Activated gamma-delta T cell (primary cell): ENCODE data around the gene ERBB2.
"Not testable (repeated sequence)": the region's sequence is repeated elsewhere in the genome, so short reads cannot be mapped to it uniquely, and the experiment has no call there.

Source experiments
- DNase-seq: peaks from one replicate; lab custom pipeline; 2025; lab: John Stamatoyannopoulos, UW

Gene ERBB2

GRCh38 chr17:39703913-39704312 is 4.0 kb downstream of the ERBB2 start:
- DNase-seq: no peak

DNA sequence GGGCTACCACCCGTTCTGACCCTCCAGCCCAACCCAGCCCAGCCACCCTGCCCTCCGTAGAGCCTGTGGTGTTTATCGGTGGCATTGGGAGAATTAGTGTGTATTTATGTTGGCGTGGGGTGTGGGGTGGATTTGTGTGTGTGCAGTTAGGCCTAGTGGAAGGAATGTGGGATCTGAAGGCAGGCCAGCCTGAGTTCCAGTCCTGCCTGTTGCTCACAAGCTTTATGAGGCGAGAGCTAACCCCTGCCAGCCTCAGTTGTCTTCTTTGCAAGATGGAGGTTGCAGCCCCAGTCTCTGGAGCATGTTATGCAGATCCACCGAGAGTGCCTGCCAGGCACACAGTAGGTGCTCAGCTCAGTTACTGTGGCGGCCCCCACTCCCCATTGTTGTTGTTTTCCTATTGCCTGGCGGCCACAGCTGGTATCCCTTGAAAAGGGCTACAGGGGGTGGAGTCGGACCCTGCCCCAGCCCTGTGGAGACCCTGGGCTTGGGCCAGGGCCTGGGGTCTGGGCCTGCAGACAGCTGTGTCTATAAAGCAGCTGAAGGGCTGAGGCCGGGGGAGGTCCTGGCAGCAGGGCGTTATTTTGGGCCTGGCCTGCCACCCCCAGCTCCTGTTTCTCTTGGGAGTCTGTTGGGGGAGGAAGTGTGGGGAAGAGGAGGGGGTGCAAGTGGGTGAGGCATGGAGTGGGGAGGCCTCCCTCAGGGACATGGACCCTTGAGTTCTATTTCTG is 5.1 kb downstream of the ERBB2 start:
- no peak for DNase-seq

DNA sequence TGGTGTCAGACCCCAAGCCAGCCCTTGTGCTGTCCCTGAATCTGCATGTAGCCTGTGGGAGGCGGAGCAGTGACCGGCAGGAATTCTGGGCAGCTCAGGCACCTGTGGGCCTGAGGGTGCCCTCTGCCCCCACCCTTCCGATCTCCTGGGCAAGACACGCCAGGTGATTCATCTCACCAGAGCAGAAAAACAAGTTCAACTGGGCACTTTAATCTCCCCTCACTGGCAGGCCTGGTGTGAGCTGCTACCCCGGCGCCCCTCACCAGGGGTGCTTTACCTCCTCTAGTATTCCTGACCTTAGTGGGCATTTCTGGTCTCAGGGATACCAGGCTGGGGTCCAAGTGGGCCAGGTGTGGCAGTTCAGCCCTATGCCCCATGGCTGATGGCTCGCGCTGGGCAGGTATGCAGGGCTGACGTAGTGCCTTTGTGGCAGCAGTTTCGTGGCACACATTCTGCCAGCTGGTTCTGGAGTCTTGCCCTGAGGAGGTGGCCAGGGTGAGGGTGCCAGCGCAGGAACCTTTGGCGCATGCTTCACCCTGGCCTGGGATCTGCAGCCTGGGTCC is 6.0 kb downstream of the ERBB2 start:
- DNase-seq: no peak

DNA sequence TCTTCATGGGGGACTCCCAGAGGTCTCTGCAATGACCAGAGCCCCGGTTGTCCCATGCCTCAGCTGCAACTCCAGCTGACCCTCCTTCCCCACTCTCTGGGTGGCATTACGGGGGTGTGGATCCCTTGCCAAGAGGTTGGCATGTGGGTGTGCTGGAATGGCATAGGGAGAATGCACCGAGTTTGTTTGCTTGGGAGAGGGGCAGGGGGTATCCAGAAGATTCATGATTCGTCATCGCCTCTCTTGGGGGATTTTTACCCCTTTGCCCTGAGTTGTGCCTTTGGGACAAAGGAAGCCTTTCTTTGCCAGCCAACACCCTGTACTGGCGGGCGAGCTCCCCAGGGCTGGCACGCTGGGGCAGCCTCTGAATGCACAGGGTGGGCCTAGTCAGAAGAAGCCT is 6.5 kb downstream of the ERBB2 start:
- no peak for DNase-seq

DNA sequence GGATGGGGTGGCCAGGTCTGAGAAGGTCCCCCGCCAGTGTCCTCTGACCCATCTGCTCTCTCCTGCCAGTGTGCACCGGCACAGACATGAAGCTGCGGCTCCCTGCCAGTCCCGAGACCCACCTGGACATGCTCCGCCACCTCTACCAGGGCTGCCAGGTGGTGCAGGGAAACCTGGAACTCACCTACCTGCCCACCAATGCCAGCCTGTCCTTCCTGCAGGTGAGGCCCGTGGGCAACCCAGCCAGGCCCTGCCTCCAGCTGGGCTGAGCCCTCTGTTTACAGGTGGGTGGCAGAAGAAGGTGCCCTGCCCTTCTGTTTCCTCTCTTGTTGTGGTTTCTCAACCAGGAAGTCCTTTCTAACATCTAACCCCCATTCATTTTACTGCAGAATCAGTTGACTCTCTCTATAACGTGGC is 7.1 kb downstream of the ERBB2 start:
- no peak for DNase-seq

- DNase-seq: no peak
Measured at GRCh38 chr17:39709319-39709997, 9.6 kb downstream of the ERBB2 start.

DNA sequence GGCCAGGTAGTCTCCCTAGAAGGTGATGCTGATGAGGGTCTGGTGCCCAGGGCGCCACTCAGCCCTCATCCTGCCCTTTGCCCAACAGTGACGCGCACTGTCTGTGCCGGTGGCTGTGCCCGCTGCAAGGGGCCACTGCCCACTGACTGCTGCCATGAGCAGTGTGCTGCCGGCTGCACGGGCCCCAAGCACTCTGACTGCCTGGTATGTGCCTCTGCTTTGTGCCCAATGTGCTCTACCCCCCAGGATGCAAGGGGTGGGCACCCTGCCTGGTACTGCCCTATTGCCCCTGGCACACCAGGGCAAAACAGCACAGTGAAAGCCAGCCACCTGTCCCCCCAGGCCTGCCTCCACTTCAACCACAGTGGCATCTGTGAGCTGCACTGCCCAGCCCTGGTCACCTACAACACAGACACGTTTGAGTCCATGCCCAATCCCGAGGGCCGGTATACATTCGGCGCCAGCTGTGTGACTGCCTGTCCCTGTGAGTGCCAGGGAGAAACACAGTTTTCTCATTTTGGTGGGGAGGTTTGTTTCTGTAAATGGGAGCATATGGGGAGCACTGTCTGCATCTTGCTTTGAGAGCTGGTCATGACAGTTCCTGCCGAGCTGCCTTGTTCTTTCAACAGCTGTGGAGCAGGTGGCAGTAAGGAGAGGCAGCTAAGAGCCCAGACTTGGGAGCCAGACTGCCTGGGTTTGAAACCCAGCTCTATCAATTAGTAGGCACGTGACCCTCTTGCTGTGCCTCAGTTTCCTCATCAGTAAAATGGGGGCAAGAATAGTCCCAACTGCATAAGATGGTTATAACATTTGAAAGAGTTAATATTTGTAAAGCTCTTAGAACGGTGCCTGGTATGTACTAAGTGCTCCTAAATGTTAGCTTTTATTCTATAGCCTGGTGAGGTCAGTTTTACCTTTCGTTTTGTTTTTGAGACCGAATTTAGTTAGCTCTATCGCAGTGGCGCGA is 10.4 kb downstream of the ERBB2 start:
- DNase-seq: no peak

DNA sequence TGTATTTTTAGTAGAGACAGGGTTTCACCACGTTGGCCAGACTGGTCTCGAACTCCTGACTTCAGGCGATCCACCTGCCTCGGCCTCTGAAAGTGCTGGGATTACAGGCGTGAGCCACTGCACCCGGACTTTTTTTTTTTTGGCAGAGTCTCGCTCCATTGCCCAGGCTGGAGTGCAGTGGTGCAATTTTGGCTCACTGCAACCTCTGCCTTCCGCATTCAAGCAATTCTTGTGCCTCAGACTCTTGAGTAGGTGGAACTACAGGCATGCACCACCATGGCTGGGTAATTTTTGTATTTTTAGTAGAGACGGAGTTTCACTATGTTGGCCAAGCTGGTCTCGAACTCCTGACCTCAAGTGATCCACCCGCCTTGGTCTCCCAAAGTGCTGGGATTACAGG is 11.2 kb downstream of the ERBB2 start:
- not testable (repeated sequence) for DNase-seq

- DNase-seq: no peak
Measured at GRCh38 chr17:39711851-39712250, 12.0 kb downstream of the ERBB2 start.

GRCh38 chr17:39714234-39714633 is 14.4 kb downstream of the ERBB2 start:
- DNase-seq: no peak

DNA sequence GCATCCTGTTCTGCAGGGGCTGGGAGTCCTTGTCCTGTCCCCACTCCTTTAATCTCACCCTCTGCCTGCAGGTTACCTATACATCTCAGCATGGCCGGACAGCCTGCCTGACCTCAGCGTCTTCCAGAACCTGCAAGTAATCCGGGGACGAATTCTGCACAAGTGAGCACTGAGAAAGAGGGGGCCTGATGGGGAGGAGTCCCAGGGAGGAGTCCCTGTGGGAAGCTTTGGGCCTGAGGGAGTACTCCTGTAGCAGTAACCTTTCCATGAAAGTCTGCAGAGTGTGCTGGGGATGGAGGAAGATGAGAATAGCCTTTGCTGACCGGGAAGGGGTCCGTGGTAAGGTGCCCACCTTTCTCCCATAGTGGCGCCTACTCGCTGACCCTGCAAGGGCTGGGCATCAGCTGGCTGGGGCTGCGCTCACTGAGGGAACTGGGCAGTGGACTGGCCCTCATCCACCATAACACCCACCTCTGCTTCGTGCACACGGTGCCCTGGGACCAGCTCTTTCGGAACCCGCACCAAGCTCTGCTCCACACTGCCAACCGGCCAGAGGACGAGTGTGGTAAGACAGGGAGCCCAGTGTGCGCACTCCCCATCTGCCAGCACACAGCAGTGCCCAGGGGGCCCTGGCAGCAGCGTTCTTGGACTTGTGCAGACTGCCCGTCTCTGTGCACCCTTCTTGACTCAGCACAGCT is 15.7 kb downstream of the ERBB2 start:
- DNase-seq: no peak

GRCh38 chr17:39716073-39716818 is 16.4 kb downstream of the ERBB2 start:
- DNase-seq: no peak

DNA sequence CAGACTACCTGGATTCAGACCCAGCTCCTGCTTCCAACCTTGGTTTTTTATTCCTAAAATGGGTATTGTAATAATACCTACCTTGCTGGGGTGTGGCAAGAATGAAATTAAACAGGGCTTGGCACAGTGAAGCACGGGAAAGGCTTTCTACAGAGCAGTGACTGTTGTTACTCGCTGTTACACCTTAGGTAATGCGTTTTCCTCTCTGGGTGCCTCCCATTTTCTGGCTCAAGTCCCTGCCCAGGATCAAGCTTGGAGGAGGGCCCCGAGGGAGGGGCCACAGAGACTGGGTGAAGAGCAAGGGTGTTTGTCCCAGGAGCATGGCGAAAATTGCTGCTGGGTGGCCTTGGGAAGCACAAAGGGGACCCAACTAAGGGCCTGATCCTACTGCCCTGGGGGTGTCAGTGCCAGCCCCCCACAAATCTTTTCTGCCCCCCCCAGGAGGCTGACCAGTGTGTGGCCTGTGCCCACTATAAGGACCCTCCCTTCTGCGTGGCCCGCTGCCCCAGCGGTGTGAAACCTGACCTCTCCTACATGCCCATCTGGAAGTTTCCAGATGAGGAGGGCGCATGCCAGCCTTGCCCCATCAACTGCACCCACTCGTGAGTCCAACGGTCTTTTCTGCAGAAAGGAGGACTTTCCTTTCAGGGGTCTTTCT is 17.1 kb downstream of the ERBB2 start:
- no peak for DNase-seq

- DNase-seq: no peak
Measured at GRCh38 chr17:39717660-39718059, 17.8 kb downstream of the ERBB2 start.

DNA sequence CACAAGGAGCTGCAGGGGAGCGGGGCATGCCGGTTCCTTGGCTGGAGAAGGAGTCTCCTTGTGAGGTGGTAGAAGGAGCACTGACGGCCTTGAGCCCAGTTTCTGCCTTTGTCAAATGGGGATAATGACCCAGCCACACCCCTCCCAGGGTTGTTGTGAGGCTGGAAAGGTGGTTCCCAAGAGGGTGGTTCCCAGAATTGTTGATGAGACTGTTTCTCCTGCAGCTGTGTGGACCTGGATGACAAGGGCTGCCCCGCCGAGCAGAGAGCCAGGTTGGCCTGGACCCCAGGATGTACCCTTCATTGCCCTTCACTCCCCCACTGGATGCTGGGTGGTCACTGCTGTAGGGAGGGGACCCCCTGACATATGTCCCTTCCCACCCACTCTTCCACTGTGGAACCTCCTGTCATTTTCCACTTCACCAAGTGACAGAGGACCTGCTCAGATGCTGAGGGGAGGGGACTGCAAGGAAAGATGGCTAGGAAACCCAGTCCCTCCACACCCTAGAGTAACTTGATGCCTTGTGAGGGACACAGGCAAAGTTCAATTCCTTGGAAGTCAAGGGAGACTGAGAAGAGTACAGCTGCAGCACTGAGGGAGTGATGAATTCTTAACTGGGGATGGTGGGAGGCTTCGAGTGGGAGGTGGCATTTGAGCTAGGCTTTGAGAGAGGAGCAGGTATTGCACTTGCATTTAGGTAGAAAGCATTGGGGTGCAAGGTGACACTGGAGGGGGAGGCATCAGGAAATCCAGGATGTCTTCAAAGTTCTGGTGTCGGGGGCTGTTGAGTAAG is 19.9 kb downstream of the ERBB2 start:
- no peak for DNase-seq

- no peak for DNase-seq
Measured at GRCh38 chr17:39722104-39722503, 22.2 kb downstream of the ERBB2 start.

DNA sequence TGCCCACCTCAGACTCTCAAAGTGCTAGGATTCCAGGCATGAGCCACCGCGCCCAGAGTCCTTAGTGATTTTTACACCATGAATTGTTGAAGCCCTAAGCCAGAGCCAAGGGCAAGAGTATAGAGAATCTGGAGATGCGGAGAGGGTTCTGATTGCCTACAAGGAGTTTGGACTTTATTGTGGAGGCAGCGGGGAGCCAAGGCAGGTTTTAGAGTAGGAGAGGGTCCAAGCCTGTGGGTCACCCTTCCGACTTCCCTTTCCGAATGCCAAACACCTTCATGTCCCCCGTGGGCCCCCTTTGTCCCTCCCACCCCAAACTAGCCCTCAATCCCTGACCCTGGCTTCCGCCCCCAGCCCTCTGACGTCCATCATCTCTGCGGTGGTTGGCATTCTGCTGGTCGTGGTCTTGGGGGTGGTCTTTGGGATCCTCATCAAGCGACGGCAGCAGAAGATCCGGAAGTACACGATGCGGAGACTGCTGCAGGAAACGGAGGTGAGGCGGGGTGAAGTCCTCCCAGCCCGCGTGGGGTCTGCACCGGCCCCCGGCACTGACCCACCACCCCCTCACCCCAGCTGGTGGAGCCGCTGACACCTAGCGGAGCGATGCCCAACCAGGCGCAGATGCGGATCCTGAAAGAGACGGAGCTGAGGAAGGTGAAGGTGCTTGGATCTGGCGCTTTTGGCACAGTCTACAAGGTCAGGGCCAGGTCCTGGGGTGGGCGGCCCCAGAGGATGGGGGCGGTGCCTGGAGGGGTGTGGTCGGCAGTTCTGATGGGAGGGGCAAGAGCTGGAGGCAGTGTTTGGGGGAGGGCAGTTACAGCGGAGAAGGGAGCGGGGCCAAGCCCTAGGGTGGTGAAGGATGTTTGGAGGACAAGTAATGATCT is 23.3 kb downstream of the ERBB2 start:
- no peak for DNase-seq

- no peak for DNase-seq
Measured at GRCh38 chr17:39724731-39725130, 24.9 kb downstream of the ERBB2 start.
